Measurements from ENCODE around the gene CHFR.
"Not testable (repeated sequence)": the region's sequence is repeated elsewhere in the genome, so short reads cannot be mapped to it uniquely, and the experiment has no call there.

CHFR gene

DNA sequence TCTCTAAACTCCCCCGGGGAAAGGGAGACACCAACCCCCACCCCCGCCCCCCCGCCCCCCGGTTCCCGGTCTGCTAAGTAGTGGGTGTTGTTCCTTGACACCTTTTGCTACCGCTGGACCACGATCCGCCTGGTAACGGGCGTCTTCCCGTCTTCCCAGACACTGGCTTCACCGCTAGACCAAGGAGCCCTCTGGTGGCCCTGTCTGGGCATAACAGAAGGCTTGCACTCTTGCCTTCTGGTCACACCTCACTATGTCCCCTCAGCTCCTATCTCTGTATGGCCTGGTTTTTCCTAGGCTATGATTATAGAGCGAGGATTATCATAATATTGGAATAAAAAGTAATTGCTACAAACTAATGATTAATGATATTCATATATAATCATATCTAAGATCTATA lies 78.0 kb downstream of the CHFR start:
- peak; percentile 31 for DNase-seq (ENCODE audit: low spot score)

DNA sequence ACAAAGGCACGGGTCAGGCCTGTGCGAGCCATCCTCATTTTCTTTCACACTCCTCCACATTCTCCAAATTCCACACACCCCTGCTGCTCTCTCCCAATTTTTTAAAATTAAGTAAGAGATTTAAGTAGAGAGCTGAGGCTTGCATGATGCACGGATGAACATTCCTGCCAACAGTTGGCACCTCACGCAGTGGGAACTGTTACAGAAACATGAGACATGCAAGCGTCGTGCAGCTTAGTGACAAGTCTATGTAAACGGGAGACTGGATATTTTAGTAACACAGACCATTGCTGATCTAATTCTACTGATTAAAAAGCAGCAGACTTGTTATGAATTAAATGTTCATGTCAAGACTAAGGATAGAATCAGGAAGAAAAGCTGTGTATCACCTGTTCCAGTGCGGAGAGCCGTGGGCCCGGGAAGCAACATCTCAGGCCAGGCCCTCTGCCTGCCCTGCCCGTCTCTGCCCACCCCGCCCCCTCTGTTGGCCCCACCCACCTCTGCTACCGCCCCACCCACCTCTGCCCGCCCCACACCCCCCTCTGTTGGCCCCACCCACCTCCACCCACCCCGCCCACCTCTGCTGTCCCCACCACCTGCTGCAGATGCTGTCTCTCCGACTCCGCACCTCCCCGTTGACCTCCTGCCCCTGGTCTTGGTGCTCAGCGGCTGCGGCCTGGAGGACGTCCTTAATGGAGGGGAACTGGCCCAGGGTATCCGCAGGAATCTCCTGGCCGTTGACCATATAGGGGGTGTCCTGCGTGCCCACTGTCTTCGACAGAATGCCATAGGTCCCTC lies 79.9 kb downstream of the CHFR start:
- no peak for DNase-seq (ENCODE audit: low spot score)

DNA sequence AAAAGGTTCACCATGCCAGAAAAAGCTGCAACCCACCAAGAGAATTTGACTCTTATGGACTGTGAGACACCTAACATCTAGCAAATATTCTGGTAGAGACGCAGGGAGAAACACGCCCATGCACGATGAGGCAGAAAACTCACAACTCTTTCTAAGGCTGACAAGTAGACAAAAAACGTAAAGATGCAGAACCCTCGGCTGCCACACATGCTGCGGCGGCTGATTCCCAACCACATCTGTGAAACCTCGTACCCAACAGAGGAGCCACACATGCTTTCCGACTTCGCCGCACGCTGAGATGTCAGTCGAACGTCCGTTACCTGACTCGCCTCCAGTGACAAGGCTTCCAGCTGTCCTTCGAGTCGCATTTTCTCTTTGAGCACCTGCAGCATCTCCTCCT lies 80.5 kb downstream of the CHFR start:
- DNase-seq (ENCODE audit: low spot score), result no peak

DNA sequence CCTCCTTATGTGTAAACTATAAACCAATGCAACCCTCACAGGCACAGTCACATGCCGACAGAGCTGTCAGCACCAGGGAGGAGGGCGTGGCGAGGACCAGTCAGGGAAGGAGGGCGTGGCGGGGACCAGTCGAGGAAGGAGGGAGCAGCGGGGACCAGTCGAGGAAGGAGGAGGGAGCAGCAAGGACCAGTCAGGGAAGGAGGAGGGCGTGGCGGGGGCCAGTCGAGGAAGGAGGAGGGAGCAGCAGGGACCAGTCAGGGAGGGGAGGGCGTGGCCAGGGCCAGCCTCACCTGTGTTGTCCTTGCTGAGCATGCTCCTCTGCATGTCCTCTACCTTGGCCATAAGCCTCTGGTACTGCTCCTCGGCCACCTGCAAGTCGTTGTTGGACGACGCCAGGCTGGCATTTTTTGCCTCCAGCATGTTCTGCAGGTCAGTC lies 83.0 kb downstream of the CHFR start:
- DNase-seq (ENCODE audit: low spot score), result peak; percentile 44

DNA sequence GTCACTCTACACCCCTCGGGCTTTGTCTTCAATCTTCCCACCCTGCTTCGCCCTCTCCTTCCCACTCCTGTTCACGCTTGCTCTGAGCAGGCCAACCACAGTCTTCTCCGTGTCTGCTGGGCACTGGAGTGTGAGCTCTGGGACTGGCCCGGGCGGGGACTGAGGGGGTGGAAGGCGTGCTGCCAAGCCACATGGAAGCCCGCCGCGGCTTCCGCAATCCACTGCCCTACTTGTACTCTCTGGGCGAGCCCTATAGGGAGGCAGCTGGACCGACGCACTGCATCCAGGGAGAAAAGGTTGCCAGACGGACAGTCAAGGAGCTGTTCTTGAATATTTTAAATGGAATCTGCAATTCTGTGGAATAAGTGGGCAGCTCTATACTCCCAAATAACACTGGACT lies 83.5 kb downstream of the CHFR start:
- DNase-seq (ENCODE audit: low spot score), result no peak

DNA sequence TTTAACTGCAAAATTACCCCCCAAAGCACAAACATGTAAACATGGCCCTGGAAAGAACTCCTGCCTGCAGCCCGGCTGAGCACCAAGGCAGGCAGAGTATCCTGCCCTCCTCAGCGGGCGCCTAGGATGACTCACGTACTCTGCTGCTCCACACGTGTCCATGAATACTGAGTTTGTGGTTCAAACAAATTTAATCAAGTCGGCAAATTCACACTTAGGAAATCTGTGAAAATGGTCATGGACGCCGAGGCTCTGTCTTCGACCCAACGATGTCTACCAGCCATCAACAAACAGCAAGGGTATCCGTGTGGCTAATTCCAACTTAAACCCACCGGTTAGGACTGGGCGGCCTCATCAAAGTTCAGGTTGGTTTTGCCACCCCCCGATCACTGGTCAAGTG lies 84.3 kb downstream of the CHFR start:
- no peak for DNase-seq (ENCODE audit: low spot score)

DNA sequence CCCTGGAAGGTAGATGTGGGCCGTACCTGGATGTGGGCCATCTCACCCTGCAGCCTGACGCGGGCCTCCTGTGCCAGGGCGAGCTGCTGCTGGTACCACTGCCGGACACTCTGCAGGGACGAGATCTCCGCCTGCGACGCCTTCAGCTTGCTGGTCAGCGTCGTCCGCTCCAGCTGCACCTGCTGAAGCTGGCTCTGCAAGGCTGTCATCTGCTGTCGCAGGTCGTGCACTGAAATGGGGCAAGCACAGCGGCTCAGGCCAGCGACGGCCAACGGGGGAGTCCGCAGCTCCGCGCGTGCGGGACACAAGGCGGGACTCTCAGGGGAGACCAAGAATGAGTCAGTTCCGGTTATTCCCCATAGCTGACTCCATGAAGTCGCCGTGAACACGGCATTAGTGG lies 85.7 kb downstream of the CHFR start:
- DNase-seq (ENCODE audit: low spot score), result no peak

DNA sequence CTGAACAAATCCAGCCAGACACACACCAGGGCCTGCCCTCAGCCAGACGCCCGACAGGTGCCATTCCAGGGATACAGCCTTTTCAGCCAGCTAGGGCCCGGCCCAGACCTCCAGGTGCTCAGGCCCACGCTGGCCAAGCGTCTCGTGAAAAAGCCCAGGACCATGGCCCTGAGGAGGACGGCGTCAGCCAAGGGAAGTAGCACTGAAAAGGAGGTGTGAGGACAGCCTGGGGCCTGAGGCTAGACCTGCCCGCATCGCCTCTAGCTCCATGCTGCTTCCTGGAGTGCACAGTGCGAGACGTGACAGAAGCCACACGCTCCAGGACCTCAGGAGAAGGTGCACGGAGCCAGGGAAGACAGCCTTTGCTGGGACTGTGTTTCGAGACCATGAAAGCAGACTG lies 88.6 kb downstream of the CHFR start:
- no peak for DNase-seq (ENCODE audit: low spot score)

DNA sequence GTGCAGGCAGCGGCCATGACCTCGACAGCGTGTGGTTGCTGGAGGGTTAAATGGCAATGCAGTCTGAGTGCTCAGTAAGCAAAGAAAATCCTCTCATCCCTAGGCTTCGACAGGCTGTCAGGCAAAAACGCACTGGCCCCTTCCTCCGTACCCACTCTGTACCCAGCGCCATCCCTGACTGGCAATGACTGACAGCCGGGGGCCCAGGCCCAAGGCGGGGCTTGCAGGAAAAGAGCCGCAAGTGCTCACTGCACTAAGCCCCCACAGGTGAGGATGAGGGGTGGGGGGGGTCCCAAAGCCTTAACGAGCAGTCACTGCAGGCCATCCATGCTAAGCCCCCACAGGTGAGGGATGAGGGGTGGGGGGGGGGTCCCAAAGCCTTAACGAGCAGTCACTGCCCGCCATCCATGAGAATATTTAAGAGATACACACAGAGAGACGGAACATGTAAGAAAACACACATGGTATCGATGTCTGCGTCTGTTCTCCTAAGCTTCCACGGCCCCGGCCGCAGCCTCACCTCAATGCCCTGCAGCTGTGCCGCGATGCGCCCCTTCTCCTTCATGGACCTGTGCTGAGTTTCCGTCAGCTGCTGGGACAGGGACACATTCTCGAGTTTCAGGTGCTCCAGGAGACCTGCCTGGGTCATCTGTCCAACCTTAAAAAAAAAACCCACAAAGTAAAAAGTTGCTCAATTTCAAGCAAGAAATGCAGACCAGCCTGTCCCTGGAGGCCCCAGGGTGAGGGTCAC lies 89.4 kb downstream of the CHFR start:
- no peak for DNase-seq (ENCODE audit: low spot score)

DNA sequence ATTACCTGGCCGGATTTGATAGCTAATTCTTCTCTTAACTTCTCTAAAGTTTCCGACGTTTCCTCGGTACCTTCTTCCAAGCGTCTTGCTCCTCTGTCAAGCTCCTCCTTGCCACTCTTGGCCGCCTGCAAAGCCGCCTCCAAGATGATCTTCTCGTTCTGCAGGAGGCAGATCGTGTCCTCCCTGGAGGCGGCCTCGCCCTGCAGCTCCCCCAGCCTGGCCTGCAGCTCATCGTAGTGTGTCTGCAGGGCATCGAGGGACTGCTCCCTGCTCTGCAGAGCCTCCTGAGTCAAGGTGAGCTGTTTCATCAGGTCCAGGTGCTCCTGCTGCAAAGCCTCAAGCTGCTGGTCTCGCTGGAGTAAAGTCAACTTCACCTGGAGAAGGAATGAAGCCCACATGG lies 91.6 kb downstream of the CHFR start:
- no peak for DNase-seq (ENCODE audit: low spot score)

DNA sequence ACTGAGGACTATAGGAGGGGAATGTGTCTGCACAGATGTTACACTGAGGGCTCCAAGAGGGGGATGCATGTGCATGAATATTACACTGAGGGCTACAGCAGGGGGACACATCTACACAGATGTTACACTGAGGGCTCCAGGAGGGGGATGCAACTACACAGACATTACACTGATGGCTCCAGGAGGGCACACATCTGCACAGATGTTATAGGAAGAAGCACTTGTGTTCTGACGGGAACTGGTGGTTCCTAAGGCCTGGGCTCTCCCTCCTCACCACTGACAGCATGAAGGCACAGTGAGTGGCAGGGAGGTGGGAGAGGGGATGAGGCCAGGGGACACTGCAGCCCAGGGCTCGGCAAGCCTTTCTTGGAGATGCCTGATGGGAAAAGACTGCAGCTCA lies 95.5 kb downstream of the CHFR start:
- DNase-seq (ENCODE audit: low spot score), result not testable (repeated sequence)

DNA sequence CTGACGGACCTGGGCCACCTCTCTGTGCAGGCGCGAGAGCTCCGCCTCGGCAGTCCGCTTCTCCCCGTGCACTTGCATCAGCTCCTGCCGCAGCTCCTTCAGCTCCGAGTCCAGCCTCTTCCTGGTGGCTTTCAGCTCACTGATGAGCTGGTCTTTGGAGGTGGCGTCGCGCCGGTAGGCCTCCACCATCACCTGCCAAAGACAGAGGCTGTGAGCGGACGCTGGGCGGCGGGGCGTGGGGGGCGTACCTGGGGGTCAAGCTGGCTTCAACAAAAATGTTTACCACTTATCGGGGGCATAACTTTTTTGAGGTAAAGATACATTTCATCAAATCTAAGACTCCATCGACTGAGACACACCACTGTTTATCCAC lies 98.3 kb downstream of the CHFR start:
- no peak for DNase-seq (ENCODE audit: low spot score)

DNA sequence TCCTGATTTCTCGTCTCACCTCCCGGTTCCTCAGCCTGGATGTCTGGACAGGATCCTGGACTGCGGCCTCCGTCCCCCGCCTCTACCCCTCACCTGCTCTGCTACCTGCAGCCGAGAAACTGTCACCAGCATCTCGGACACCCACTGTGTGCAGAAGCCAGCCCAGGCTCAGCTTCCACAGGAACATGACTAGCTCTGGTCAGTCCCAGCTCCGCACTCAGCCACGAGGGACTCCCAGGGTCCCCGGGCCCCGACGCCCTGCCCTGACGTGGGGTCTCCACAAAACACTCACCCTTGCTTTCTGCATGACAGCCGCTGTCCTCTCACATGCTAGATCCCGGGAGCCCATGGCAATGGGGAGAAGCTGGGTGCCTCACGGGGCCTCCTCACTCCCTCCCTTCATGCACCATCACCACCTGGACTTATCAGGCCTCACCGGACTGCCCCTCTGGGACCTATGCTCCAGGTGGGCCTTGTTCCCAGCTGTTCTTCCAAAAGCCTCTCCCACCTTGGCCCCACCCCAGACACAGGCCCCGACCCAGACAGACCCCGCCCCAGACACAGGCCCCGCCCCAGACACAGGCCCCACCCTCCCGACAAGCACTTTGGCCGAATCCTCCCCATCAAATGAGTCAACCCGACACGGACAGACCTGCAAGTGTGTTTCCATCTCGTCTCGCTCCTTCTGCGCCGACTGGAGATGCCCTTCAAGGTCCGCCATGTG lies 98.9 kb downstream of the CHFR start:
- DNase-seq (ENCODE audit: low spot score), result no peak

DNA sequence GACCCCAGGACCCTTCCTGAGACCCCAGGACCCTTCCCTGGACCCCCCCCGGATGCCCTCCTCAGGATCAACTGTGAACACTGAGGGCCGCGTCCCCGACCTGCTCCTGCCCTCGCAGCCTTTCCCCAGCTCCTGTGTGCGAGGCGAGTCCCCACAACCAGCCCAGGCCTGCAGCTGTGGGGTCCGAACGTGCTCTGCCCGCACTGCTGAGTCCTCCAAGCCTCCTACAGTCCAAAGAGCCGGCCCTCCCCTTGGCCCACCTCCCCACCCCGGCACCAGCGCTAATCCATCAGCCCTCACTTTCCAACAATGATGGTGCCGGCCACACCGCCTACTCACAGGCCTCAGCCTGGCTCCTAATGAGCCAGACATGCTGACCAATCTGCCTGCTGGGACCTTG lies 99.5 kb downstream of the CHFR start:
- DNase-seq (ENCODE audit: low spot score), result no peak

DNA sequence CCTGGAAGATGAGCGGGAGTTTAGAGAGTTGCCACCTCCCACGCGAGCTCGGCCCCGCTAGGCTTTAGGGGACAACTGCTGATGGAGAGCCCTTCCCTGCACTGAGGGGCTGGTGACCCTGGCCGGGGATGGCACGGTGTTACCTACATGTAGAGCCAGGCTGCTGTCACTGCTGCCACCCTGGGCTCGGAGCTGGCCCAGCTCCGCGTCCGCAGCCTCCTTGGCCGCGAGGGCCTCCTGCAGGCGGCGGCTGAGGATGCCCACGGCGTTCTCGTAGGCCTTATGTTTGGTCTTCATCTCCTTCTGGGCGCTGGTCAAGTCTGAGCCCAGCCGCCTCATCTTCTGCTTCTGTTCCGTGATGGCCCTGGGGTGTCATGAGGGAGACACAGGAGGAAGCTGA lies 101.2 kb downstream of the CHFR start:
- DNase-seq (ENCODE audit: low spot score), result no peak

DNA sequence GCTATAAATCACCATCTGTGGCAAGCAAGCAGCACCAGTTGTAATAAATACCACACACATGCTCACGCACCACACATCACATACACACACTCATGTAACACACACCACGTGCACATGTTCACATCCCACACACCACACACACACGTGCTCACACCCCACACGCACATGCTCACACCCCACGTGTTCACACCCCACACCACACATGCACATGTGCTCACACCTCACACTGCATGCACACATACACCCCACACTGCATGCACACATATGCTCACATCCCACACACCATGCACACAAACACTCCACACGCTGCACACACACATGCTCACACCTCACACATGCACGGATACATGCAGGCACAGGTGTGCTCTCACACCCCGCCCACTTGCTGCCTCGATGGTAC lies 102.8 kb downstream of the CHFR start:
- DNase-seq (ENCODE audit: low spot score), result no peak

DNA sequence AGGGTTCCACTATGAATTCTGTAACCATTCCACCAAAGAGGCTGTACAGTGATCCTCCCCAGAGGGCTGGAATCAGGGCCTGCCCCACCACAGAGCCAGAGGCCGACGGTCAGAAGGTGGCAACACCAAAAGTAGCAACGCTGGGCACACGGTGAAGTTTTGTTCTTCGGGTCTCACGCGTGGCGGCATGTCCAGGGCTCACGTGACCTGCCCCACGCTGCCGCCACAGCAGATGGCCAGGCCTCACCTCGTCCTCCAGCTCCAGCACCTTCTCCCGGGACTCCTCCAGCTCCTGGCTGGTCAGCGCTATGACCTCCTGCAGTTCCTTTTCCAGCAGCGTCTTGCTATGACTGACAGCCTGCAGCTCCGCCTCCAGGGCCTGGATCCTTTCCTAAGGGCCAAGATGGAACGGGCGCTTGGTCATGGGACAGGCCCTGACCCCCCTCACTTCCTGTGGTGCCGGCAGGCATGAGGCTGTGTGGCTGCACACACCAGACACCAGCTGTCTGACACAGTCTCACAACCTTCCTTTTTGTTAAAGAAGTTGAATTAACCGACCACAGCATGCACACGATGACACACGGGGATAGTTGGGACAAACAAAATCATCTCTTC lies 103.4 kb downstream of the CHFR start:
- DNase-seq (ENCODE audit: low spot score), result no peak

Data from kidney tubule cell (primary cell).